PC-9 (cell line): Measurements from ENCODE around the gene TTC7B. TPM values are rescaled to one million over a fixed set of nuclear protein-coding genes. Genes with fewer than 3 reads are reported as not detected.

Experiments used
- BruUV-seq: library from RNA; stranded (reverse); fragments of 400-500 nt; replicated peaks from 2 replicates; lab custom pipeline; 2021; lab: Mats Ljungman, UMichigan
- CTCF ChIA-PET: fragments of 300-600 bp; sonication (Branson Sonifier 250); formaldehyde crosslinking; loops from one replicate; lab custom pipeline; 2022; ENCODE audit warnings: antibody characterized with exemption; lab: Charles Lee
- POLR2A ChIA-PET: fragments of 300-600 bp; sonication (Branson Sonifier 250); formaldehyde crosslinking; loops from one replicate; lab custom pipeline; 2022; ENCODE audit warnings: antibody characterized with exemption; ENCODE audit not compliant: unreplicated experiment; lab: Charles Lee
- DNase-seq, 2 experiments: peaks; one replicate each; pipeline versions ENCODE4 v3.0.0 to v3.0.0-alpha.2; 2015 to 2022; ENCODE audit warnings: mixed read lengths in 1 of 2
- H2AFZ ChIP-seq: fragments of 200-600 bp; sonication (generic); 2 replicates; pipeline ENCODE4 v1.8.1; 2017; ENCODE audit warnings: antibody characterized with exemption
- H3F3A ChIP-seq: fragments of 200-600 bp; sonication (generic); 2 replicates; pipeline ENCODE4 v1.8.1; 2017; ENCODE audit warnings: antibody characterized with exemption, mild to moderate bottlenecking, low read depth; ENCODE audit not compliant: insufficient read depth
- H3K27ac ChIP-seq: fragments of 200-600 bp; sonication (generic); 2 replicates; pipeline ENCODE4 v1.6.1; 2016; ENCODE audit warnings: mixed run types
- H3K27me3 ChIP-seq: fragments of 200-600 bp; sonication (generic); 2 replicates; pipeline ENCODE4 v1.6.1; 2016; ENCODE audit warnings: low read depth, mixed run types; ENCODE audit not compliant: insufficient read depth
- H3K36me3 ChIP-seq: fragments of 200-600 bp; sonication (generic); 2 replicates; pipeline ENCODE4 v1.6.1; 2016; ENCODE audit warnings: low read depth, mixed run types
- H3K4me1 ChIP-seq: fragments of 200-600 bp; sonication (generic); replicated peaks from 2 replicates; pipeline ENCODE4 v1.6.1; 2016; ENCODE audit warnings: mixed run types; ENCODE audit not compliant: insufficient read depth
- H3K4me2 ChIP-seq: fragments of 200-600 bp; sonication (generic); 2 replicates; pipeline ENCODE4 v1.6.1; 2017; ENCODE audit warnings: mixed run types
- H3K4me3 ChIP-seq: fragments of 200-600 bp; sonication (generic); 2 replicates; pipeline ENCODE4 v1.6.1; 2016; ENCODE audit warnings: mixed run types
- H3K79me2 ChIP-seq: fragments of 200-600 bp; sonication (generic); 2 replicates; pipeline ENCODE4 v1.6.1; 2017; ENCODE audit warnings: low read depth, mixed run types
- H3K9me2 ChIP-seq: fragments of 200-600 bp; sonication (generic); 2 replicates; pipeline ENCODE4 v1.8.1; 2017; ENCODE audit warnings: mild to moderate bottlenecking; ENCODE audit not compliant: insufficient read depth
- H3K9me3 ChIP-seq: fragments of 200-600 bp; sonication (generic); 2 replicates; pipeline ENCODE4 v1.8.1; 2016; ENCODE audit warnings: low read depth; ENCODE audit not compliant: insufficient read depth
- H4K20me1 ChIP-seq: fragments of 200-600 bp; sonication (generic); 2 replicates; pipeline ENCODE4 v1.8.1; 2017; ENCODE audit not compliant: insufficient read depth
- CTCF ChIP-seq: fragments of 200-600 bp; sonication (generic); conservative IDR thresholded peaks from 2 replicates; pipeline ENCODE4 v1.6.1; 2017; ENCODE audit warnings: mixed run types, antibody characterized with exemption, mild to moderate bottlenecking, moderate library complexity
- EZH2 ChIP-seq: fragments of 200-600 bp; sonication (generic); IDR thresholded peaks from 2 replicates; pipeline ENCODE4 v1.8.0; 2017; ENCODE audit warnings: antibody characterized with exemption, low read depth
- intact Hi-C: fragments of 100-400 bp; cut with micrococcal nuclease; formaldehyde crosslinking; loops from one replicate; pipeline ENCODE4 v1.10.0; 2022; ENCODE audit not compliant: unreplicated experiment
- total RNA-seq: library from RNA; stranded (reverse); gene quantifications from 2 replicates; pipeline ENCODE4 v1.2.3, GENCODE V29; 2021

The TTC7B gene
- total RNA-seq, 1 experiment from 2014 or later, result 6.8 TPM

GRCh38 chr14:90753456-90754005 lies 62.7 kb downstream of the TTC7B start:
- no peak for TF ChIP-seq EZH2
- TF ChIP-seq CTCF, result no peak
- DNase-seq, result no peak
- no peak overlapping the region for H3K27ac ChIP-seq
- H3K36me3 ChIP-seq, result no peaks in the 10 kb centered on the region
- H4K20me1 ChIP-seq, result no peaks in the 10 kb centered on the region
- H3K9me3 ChIP-seq, result no peaks in the 10 kb centered on the region
- no peaks in the 10 kb centered on the region for H3K9me2 ChIP-seq
- H3F3A ChIP-seq, result no peaks in the 10 kb centered on the region
- H2AFZ ChIP-seq, result no peak overlapping the region
- no peak overlapping the region for H3K4me2 ChIP-seq
- ChIA-PET CTCF (no interaction called here), POLR2A (no interaction called here)
- H3K4me3 ChIP-seq, result no peak overlapping the region
- BruUV-seq, result no TSS peak
- intact Hi-C loops, result loop anchor here (10.0 kb wide), 1 partner anchor 799 kb away; the partner anchor contains the start of genes EFCAB11 and TDP1
- no peaks in the 10 kb centered on the region for H3K27me3 ChIP-seq
- H3K4me1 ChIP-seq, result no peaks in the 10 kb centered on the region
- H3K79me2 ChIP-seq, result no peaks in the 10 kb centered on the region

- Histone ChIP-seq H3F3A (no peaks in the 10 kb centered on the region), H3K27ac (no peak overlapping the region), H3K9me3 (no peaks in the 10 kb centered on the region), H3K4me3 (no peak overlapping the region), H3K36me3 (no peaks in the 10 kb centered on the region), H3K79me2 (no peaks in the 10 kb centered on the region), H3K27me3 (no peaks in the 10 kb centered on the region), H2AFZ (no peak overlapping the region), H3K9me2 (no peaks in the 10 kb centered on the region), H4K20me1 (no peaks in the 10 kb centered on the region), H3K4me2 (no peak overlapping the region), H3K4me1 (no peaks in the 10 kb centered on the region)
- intact Hi-C loops, result loop anchor here (10.0 kb wide), 1 partner anchor 796 kb away; the partner anchor contains the start of genes EFCAB11 and TDP1
- ChIA-PET POLR2A (no interaction called here), CTCF (interaction anchor here (0.7 kb wide), 1 partner anchor 350 kb away, joined by 5 read pairs; no protein-coding TSS in a partner anchor)
- TF ChIP-seq CTCF (no peak), EZH2 (no peak)
- BruUV-seq, result no TSS peak
- no peak for DNase-seq
These were observed 65.5 kb downstream of the TTC7B start for GRCh38 chr14:90750701-90751100.

- intact Hi-C loops, result loop anchor here (10.0 kb wide), 1 partner anchor 795 kb away; the partner anchor contains the start of genes EFCAB11 and TDP1
- H2AFZ ChIP-seq, result no peak overlapping the region
- H3K79me2 ChIP-seq, result no peaks in the 10 kb centered on the region
- H3K36me3 ChIP-seq, result no peaks in the 10 kb centered on the region
- ChIA-PET CTCF (no interaction called here), POLR2A (no interaction called here)
- H3K9me3 ChIP-seq, result no peaks in the 10 kb centered on the region
- no peak overlapping the region for H3K4me3 ChIP-seq
- TF ChIP-seq CTCF (no peak), EZH2 (no peak)
- no peaks in the 10 kb centered on the region for H3F3A ChIP-seq
- DNase-seq, result no peak
- H3K9me2 ChIP-seq, result no peaks in the 10 kb centered on the region
- no peaks in the 10 kb centered on the region for H4K20me1 ChIP-seq
- H3K27me3 ChIP-seq, result no peaks in the 10 kb centered on the region
- no TSS peak for BruUV-seq
- H3K27ac ChIP-seq, result no peak overlapping the region
- no peak overlapping the region for H3K4me2 ChIP-seq
- no peaks in the 10 kb centered on the region for H3K4me1 ChIP-seq
These were observed 66.0 kb downstream of the TTC7B start for GRCh38 chr14:90750191-90750590.
